Effector memory CD8-positive, alpha-beta T cell (primary cell): ENCODE results near the gene SLC38A2.

Experiments
- ATAC-seq: fragments of 150-1000 bp; cut with Tn5 transposase; replicated peaks from 2 replicates; pipeline ENCODE4 v1.10.0; 2021; ENCODE audit warnings: mild to moderate bottlenecking, moderate library complexity
- DNase-seq, 3 experiments: peaks; one replicate each; pipeline ENCODE4 v3.0.0; 2021
- H3K27ac Mint-ChIP-seq, 2 donors: one replicate each; pipeline ENCODE4 v1.8.0; 2022; ENCODE audit warnings: mild to moderate bottlenecking in 2 of 2, mixed read lengths in 2 of 2, moderate library complexity in 2 of 2
- H3K27me3 Mint-ChIP-seq, 2 donors: one replicate each; pipeline ENCODE4 v1.8.0; 2022; ENCODE audit warnings: mixed read lengths in 2 of 2
- H3K36me3 Mint-ChIP-seq: one replicate; pipeline ENCODE4 v1.8.0; 2022; ENCODE audit warnings: mild to moderate bottlenecking, moderate library complexity, mixed read lengths; ENCODE audit not compliant: insufficient read depth
- H3K4me1 Mint-ChIP-seq, 2 donors: one replicate each; pipeline ENCODE4 v1.8.0; 2022; ENCODE audit warnings: low read depth in 2 of 2, mixed read lengths in 2 of 2
- H3K4me3 Mint-ChIP-seq, 2 donors: one replicate each; pipeline ENCODE4 v1.8.0; 2022; ENCODE audit warnings: mild to moderate bottlenecking in 2 of 2, mixed read lengths in 2 of 2, moderate library complexity in 2 of 2
- H3K9me3 Mint-ChIP-seq, 2 donors: one replicate each; pipeline ENCODE4 v1.8.0; 2022; ENCODE audit warnings: mixed read lengths in 2 of 2

SLC38A2 gene

GRCh38 chr12:46368684-46369083 lies 3.9 kb downstream of the SLC38A2 start:
- Mint-ChIP-seq H3K4me3 (peak overlapping the region in 1 of 2 donors; percentile 100), H3K27ac (peak overlapping the region; percentile 89 to 91), H3K36me3 (peaks cover 94% of the 10 kb centered on the region), H3K27me3 (no peaks in the 10 kb centered on the region), H3K9me3 (no peaks in the 10 kb centered on the region), H3K4me1 (peaks cover 31 to 56% of the 10 kb centered on the region in 2 donors)
- DNase-seq (no peak), ATAC-seq (no peak)

GRCh38 chr12:46368138-46368537 lies 4.4 kb downstream of the SLC38A2 start:
- peaks cover 29 to 55% of the 10 kb centered on the region in 2 donors for H3K4me1 Mint-ChIP-seq
- no peak for DNase-seq

GRCh38 chr12:46367351-46368029 lies 5.1 kb downstream of the SLC38A2 start:
- Mint-ChIP-seq H3K36me3 (peaks cover 94% of the 10 kb centered on the region), H3K4me1 (peaks cover 28 to 59% of the 10 kb centered on the region in 2 donors), H3K9me3 (no peaks in the 10 kb centered on the region), H3K27ac (peak overlapping the region; percentile 89 to 91), H3K27me3 (no peaks in the 10 kb centered on the region), H3K4me3 (peak overlapping the region; percentile 56 to 100)
- DNase-seq (no peak), ATAC-seq (no peak)

More at GRCh38 chr12:46368138-46368537, 4.4 kb downstream of the SLC38A2 start:
- ATAC-seq, result no peak
- no peaks in the 10 kb centered on the region for H3K27me3 Mint-ChIP-seq
- peak overlapping the region in 1 of 2 donors; percentile 100 for H3K4me3 Mint-ChIP-seq
- no peaks in the 10 kb centered on the region for H3K9me3 Mint-ChIP-seq
- peak overlapping the region; percentile 89 to 91 for H3K27ac Mint-ChIP-seq
- peaks cover 94% of the 10 kb centered on the region for H3K36me3 Mint-ChIP-seq

- H3K36me3 Mint-ChIP-seq, result peaks cover 94% of the 10 kb centered on the region
- H3K27me3 Mint-ChIP-seq, result no peaks in the 10 kb centered on the region
- peaks cover 33 to 63% of the 10 kb centered on the region in 2 donors for H3K4me1 Mint-ChIP-seq
- ATAC-seq (no peak), DNase-seq (no peak)
- peak overlapping the region in 1 of 2 donors; percentile 100 for H3K4me3 Mint-ChIP-seq
- H3K9me3 Mint-ChIP-seq, result no peaks in the 10 kb centered on the region
- H3K27ac Mint-ChIP-seq, result peak overlapping the region in 1 of 2 donors; percentile 91
Measured at GRCh38 chr12:46366771-46367170, 5.8 kb downstream of the SLC38A2 start.

GRCh38 chr12:46365951-46366379 lies 6.6 kb downstream of the SLC38A2 start:
- no peaks in the 10 kb centered on the region for H3K27me3 Mint-ChIP-seq
- no peak overlapping the region for H3K4me3 Mint-ChIP-seq
- DNase-seq (no peak), ATAC-seq (no peak)
- H3K4me1 Mint-ChIP-seq, result peaks cover 31 to 59% of the 10 kb centered on the region in 2 donors
- no peaks in the 10 kb centered on the region for H3K9me3 Mint-ChIP-seq
- H3K27ac Mint-ChIP-seq, result no peak overlapping the region
- H3K36me3 Mint-ChIP-seq, result peaks cover 94% of the 10 kb centered on the region

- Mint-ChIP-seq H3K9me3 (no peaks in the 10 kb centered on the region), H3K27ac (peak overlapping the region; percentile 20 to 61), H3K36me3 (peaks cover 94% of the 10 kb centered on the region), H3K4me3 (no peak overlapping the region), H3K27me3 (no peaks in the 10 kb centered on the region), H3K4me1 (peaks cover 26 to 51% of the 10 kb centered on the region in 2 donors)
- no peak for ATAC-seq
- no peak for DNase-seq
Measured at GRCh38 chr12:46364777-46365580, 7.6 kb downstream of the SLC38A2 start.

- Mint-ChIP-seq H3K4me3 (no peak overlapping the region), H3K9me3 (no peaks in the 10 kb centered on the region), H3K27me3 (no peaks in the 10 kb centered on the region), H3K27ac (peak overlapping the region in 1 of 2 donors; percentile 8), H3K4me1 (peaks cover 23 to 44% of the 10 kb centered on the region in 2 donors), H3K36me3 (peaks cover 94% of the 10 kb centered on the region)
- no peak for DNase-seq
- no peak for ATAC-seq
Measured at GRCh38 chr12:46364300-46364696, 8.3 kb downstream of the SLC38A2 start.

- ATAC-seq (no peak), DNase-seq (no peak)
- Mint-ChIP-seq H3K27me3 (no peaks in the 10 kb centered on the region), H3K4me1 (peaks cover 23 to 39% of the 10 kb centered on the region in 2 donors), H3K36me3 (peaks cover 96% of the 10 kb centered on the region), H3K9me3 (no peaks in the 10 kb centered on the region), H3K27ac (peak overlapping the region; percentile 46 to 75), H3K4me3 (no peak overlapping the region)
Measured at GRCh38 chr12:46363582-46364299, 8.8 kb downstream of the SLC38A2 start.

- Mint-ChIP-seq H3K4me1 (peaks cover 23 to 35% of the 10 kb centered on the region in 2 donors), H3K27ac (peak overlapping the region; percentile 46 to 75), H3K9me3 (no peaks in the 10 kb centered on the region), H3K27me3 (no peaks in the 10 kb centered on the region), H3K4me3 (no peak overlapping the region), H3K36me3 (peaks cover 97% of the 10 kb centered on the region)
- ATAC-seq (no peak), DNase-seq (no peak)
Measured at GRCh38 chr12:46362895-46363581, 9.5 kb downstream of the SLC38A2 start.

GRCh38 chr12:46361667-46362034 lies 10.9 kb downstream of the SLC38A2 start:
- H3K27ac Mint-ChIP-seq, result peak overlapping the region; percentile 62 to 83
- DNase-seq (no peak), ATAC-seq (no peak)
- no peaks in the 10 kb centered on the region for H3K27me3 Mint-ChIP-seq
- peaks cover 18 to 24% of the 10 kb centered on the region in 2 donors for H3K4me1 Mint-ChIP-seq
- peaks cover 93% of the 10 kb centered on the region for H3K36me3 Mint-ChIP-seq
- H3K4me3 Mint-ChIP-seq, result no peak overlapping the region
- no peaks in the 10 kb centered on the region for H3K9me3 Mint-ChIP-seq

GRCh38 chr12:46360908-46361666 lies 11.5 kb downstream of the SLC38A2 start:
- no peak overlapping the region for H3K4me3 Mint-ChIP-seq
- peak; percentile 26 for ATAC-seq

GRCh38 chr12:46360370-46360769 lies 12.2 kb downstream of the SLC38A2 start:
- H3K4me1 Mint-ChIP-seq, result peaks cover 15 to 24% of the 10 kb centered on the region in 2 donors
- ATAC-seq (no peak), DNase-seq (no peak)
- H3K27me3 Mint-ChIP-seq, result no peaks in the 10 kb centered on the region
- H3K36me3 Mint-ChIP-seq, result peaks cover 83% of the 10 kb centered on the region
- no peaks in the 10 kb centered on the region for H3K9me3 Mint-ChIP-seq
- H3K27ac Mint-ChIP-seq, result peak overlapping the region; percentile 26 to 62
- H3K4me3 Mint-ChIP-seq, result no peak overlapping the region

More at GRCh38 chr12:46360908-46361666, 11.5 kb downstream of the SLC38A2 start:
- H3K4me1 Mint-ChIP-seq, result peaks cover 18 to 24% of the 10 kb centered on the region in 2 donors
- H3K27me3 Mint-ChIP-seq, result no peaks in the 10 kb centered on the region
- no peak for DNase-seq
- no peaks in the 10 kb centered on the region for H3K9me3 Mint-ChIP-seq
- H3K36me3 Mint-ChIP-seq, result peaks cover 90% of the 10 kb centered on the region
- peak overlapping the region; percentile 62 to 83 for H3K27ac Mint-ChIP-seq
